A204.1 (cell line): Measurements from ENCODE around the gene PTGDR2.

ENCODE experiments used
- FAIRE-seq: peaks from 2 replicates; lab custom pipeline; 2012; peaks lifted over from hg19 to GRCh38; lab: Jason Lieb, UNC

Gene PTGDR2

GRCh38 chr11:60858731-60859464 lies 3.1 kb upstream of the PTGDR2 start:
- no peak for FAIRE-seq

- FAIRE-seq = no peak
These were observed 2.5 kb upstream of the PTGDR2 start for GRCh38 chr11:60858236-60858635.

DNA sequence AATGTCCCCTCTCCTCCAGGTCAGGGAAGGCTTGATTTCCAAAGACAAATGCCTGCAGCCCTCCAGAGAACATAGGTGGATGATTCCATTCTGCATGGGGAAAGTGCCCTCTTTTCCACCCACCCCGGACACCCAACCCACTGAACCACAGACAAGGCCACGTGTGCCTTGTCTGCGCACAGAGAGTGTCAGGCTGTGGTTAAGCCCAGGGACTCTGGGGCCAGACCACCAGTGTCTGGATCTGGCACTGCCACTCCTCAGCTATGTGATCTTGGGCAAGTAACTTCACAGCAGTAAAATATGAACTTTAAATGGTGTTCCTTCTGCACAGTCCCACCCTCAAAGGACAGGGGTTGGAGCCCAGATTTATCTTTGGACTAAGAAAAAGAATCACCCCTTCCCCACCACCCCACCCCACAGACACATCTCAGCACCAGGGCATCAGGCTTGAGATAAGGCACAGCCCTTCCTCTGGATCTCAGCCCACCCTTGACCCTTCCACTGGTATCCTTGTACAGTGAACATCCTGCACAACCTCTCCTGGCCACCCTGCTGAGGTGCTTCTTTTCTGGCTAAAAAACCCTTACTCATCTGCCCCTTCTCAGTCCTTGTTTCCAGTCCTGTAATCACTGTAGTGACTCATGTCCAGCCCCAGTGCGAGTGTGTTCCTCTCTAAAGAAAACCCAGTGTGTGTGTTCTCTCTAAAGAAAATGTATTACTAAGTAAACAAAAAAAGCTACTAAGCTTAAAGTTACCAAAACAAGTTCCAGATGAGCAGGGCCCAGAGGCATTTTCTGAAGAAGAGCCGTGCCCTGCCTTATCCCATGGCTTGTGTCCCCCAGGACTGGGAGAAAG lies 1.9 kb upstream of the PTGDR2 start:
- no peak for FAIRE-seq

- no peak for FAIRE-seq
These were observed 664 bp downstream of the PTGDR2 start for GRCh38 chr11:60854847-60855725.

GRCh38 chr11:60854140-60854846 lies 1.5 kb downstream of the PTGDR2 start:
- no peak for FAIRE-seq

DNA sequence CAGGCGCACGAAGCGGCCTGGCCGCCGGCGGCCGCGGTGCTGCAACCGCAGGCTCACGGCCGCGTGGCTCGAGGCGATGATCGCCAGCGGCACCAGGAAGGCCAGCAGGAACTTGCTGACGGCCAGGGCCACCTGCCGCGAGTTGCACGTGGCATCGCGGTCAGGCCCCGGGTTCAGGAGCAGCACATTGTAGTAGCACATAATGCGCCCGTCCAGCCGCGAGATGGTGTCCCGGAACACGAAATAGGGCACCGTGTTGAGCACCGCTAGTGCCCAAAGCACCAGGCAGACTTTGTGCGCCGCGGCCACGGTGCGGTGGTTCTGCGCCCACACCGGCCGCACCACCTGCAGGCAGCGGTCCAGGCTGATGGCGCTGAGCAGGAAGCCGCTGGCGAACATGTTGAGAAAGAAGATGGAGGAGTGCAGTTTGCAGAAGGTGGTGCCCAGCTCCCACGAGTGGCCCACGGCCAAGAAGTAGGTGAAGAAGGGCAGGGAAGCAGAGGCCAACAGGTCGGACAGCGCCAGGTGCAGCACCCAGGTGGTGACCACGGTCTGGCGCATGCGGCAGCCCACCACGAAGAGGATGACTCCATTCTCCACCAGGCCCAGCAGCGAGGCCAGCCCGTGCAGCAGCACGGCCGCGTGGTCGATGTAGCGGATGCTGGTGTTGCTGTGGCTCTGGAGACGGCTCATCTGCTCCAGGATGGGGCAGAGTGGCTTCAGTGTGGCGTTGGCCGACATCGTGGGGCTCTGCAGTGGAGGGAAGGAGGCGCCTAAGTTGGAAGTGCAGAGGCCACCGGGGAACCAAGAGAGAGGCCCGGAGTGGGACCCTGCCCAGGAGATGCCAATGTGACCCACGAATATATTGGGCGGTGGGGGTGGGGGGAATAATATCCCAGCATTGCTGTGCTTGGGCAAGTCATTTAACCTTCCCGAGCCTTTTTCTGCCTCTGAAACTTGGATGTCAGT lies 2.5 kb downstream of the PTGDR2 start:
- no peak for FAIRE-seq

DNA sequence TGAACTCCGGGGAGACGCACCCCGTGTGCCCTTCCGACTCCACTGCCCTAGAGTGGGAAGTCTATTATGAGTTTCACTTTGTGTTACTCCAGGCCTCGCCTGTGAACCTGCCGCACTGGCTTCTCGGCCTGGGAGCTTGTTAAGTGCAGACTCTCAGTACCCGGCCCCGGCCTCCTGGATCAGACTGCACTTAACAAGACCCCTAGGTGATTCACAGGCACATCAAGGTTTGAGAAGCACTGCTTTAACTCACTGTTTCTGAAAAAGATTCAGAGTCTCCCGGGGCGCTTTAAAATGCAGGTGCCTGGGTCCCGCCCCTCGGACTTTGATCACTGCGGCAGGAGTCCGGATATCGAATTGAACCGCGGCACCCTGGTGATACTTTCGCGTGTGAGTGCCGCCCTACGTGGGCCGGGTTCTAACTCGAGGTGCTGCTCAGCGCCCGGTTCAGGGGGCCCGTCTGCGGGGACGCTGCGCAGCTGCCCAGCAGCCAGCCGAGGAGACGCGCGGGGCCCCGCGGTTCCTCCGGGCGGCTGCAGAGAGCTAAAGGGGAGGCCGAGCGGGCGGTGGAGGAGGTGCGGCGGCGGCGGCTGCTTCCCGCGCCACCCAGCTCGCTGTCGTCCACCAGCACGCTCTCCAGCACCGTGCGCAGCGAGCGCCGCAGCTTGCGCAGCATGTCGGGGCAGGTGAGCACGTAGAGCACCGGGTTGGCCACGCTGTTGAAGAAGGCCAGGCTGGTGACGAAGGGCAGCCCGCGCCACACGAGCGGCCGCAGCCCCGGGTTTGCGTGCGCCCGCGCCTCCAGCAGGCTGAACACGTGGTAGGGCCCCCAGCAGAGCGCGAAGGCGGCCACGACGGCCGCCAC lies 3.4 kb downstream of the PTGDR2 start:
- FAIRE-seq = no peak

- no peak for FAIRE-seq
These were observed 4.2 kb downstream of the PTGDR2 start for GRCh38 chr11:60851327-60852104.

DNA sequence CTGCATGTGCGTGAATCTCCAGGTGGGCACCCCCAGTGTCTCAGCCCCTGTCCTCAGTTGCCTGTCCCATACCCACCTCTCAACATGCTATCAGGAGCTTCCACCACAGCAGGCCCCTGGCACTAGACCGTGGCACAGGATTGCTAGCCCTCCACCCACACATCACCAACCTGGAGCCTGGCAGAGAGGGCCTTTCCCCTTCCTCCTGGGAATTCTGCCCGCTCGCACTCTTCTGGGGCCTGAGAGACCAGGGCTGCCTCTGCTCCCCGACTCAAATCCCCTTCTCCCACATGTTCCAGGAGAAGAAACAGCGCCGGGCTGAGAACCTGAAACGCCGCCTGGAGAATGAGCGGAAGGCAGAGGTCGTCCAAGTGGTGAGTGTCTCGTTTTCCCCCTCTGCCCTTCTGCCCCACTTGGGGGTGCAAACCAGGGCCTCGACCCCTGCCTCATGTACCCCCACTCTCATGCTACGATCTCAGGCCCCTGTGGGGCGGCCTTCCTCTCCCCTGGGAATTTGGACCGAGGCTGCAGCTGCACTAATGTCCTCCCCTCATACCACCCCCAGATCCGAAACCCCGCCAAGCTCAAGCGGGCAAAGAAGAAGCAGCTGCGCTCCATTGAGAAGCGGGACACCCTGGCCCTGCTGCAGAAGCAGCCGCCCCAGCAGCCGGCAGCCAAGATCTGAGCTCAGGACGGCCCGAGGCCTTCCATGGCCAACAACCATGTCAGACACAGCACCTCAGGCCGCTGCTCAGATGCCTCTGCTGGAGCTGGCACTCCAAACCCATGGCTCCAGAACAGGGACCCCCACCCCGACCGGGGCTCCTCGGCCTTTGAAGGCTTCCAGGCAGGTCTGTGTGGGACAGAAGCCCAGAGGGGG lies 5.9 kb downstream of the PTGDR2 start:
- FAIRE-seq = no peak

GRCh38 chr11:60848714-60849151 lies 7.0 kb downstream of the PTGDR2 start:
- FAIRE-seq = no peak

DNA sequence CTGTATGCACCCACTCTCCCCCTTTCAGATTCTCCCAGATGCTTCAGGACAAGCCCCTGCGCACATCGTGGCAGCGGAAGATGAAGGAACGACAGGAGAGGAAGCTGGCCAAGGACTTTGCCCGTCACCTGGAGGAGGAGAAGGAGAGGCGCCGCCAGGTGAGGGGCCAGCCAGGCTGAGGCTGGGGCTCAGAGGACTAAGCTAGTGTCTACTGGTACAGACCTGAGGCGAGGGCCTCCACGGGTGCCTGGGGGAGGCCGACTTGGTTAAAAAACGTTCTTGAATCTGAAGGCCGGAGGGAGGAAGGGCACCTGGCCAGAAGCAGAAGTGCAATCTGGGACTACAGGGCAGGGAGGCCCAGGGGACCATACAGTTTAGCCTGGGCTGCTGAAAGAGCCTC lies 7.9 kb downstream of the PTGDR2 start:
- FAIRE-seq = no peak

DNA sequence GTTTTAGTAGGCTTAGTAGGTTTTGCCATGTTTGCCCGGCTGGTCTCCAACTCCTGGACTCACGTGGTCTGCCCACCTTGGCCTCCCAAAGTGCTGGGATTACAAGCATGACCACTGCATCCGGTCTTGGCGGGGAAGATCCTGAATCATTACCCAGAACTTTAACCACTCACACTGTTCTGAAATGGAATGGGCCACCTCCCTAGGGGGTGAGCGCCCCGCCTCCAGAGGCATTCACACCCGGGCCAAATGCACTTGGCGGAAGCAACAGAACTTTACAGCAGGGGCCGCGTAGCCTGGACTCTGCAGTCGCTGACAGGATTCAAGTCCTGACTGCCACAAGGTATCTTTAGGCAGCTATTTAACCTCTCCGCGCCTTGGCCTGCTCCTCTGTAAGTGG lies 8.5 kb downstream of the PTGDR2 start:
- FAIRE-seq = no peak

DNA sequence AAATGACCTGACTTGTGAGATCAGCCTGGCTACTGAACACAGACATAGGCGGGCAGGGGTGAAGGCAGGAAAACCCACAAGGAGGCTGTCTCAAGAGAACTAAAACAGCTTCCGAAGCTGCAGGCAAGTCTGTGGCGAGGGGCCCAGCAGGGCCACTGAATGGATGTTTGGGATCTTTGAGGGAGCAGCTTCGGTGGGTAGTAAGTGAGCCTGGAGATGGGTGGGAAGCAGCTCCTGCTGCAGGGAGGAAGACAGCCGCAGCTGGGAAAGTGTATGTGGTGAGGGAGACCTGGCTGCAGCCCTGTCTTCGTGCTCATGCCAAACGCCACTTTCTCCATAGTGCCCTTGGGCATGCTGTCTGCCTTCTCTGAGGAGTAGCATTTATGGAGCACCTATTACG lies 10.4 kb downstream of the PTGDR2 start:
- FAIRE-seq = no peak

- no peak for FAIRE-seq
These were observed 10.9 kb downstream of the PTGDR2 start for GRCh38 chr11:60844870-60845221.

DNA sequence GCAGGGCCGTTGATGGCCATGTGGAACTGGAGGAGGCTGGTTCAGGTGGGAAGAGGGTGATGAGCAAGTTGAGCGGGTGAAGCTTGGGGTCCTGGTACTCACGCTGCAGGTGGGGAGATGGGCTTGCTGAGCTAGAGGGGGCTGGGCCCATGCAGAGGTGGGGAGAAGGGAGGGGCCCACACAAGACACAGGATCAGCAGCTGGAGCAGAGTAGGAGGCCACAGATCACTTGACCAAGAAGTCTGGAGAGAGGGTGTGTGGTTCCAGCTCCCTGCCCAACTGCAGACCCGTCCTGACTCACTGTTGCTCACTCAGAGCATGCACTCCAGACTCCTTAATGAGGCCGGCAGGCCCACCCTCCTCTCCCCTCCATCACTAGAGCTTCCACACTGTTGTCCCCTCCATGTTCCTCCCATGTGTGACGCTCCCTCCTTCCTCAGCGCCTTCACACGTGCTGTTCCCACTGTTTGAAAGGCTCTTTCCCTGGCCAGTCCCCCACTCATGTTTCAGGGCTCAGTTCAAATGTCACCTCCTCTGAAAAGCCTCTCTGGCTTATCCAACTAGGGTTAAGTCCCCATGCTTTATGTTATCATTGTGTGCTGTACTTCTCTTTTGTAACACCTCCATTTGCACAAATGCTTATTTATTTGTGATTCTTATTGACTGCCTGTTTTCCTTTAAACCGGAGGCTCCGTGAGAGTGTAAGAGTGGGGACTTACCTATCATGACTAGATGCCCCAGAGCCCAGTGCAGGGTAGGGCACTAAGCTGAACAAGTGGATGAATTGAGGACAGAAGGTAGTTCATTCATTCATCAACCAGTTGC lies 11.5 kb downstream of the PTGDR2 start:
- FAIRE-seq = no peak

DNA sequence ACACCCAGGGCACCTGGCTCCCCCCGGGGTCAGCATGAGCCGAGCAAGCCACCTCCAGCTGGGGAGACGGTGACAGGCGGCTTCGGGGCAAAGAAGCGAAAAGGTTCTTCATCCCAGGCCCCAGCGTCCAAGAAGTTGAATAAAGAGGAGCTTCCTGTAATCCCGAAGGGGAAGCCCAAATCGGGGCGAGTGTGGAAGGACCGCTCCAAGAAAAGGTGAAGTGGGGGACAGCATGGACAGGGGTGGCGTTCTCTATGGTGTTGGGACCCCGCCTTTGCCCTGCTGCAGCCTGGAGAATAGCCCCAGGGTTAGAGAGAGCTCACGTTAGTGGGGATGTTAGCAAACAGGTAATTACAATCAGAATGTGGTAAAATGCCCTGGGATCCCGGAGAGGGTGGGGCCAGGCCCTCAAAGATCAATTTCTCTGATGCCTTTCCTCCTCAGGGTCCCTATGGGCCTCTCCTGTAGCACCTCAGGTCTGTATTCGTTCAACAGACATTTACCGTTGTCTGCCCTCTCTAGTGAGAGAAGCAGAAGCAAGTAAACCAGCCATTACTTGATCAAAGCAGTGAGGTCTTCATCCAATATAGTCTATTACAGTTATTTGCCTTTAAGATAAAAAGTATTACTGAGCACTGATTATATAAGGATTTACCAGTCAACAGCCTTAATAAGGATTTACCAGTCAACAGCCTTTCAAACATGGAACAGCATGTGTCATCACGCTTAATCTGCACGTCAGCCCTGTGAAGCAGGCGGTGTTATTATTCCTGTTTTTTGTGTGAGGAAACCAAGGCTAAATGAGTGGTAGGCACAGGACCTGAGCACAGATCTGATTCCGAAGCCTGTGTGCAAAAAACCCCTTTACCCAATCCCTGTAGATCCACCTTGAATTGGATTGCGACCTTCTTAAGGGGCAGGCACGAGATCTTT lies 12.8 kb downstream of the PTGDR2 start:
- no peak for FAIRE-seq
